ENCODE measurements around the gene FCRLA. TPM values are rescaled to one million over a fixed set of nuclear protein-coding genes. Genes with fewer than 3 reads are reported as not detected.

Gene FCRLA
- total RNA-seq, 1 donor from 2014 or later: not detected

DNA sequence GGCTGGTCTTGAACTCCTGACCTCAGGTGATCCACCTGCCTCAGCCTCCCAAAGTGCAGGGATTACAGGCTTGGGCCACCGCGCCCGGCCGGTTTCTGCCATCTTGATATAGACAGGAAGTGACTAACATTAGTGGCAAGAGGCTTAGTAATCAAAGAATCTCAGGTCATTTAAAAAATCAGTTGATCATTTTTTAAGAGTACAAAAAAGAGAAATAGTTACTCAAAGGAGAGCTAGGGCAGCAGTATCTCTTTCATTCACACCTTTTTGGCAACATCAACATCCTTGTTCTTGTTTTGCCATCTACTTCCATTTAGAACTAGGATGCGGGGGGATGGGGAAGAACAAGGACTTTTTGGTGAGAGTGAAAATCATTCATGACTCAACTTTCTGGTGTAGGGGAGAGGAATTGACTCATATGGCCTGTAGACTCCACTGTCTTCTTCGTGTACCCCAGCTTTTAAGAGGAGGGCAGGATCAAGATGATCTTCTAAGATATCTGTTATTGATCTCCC lies 23.1 kb downstream of the FCRLA start:
- DNase-seq (ENCODE audit: low spot score in 2 of 2): no peak
- no peak for FAIRE-seq

DNA sequence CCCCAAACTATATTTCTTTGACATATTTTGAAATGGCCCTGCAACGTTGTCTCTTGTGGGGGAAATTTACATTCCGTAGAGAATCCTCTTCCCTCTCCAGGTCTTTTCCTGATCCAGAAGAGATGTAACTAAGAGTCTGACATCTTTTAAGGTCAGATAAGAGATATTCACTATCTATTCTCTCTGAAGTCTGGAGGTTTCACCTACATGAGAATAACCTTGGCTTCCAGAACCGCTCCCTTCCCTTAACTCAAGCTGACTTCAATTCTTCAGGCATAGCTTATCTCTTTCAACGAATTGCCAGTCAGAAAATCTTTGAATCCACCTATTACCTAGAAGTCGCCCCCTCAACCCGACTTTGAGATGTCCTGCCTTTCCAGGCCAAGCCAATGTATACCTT lies 24.2 kb downstream of the FCRLA start:
- no peak for DNase-seq (ENCODE audit: low spot score in 2 of 2)
- FAIRE-seq: no peak

GRCh38 chr1:161731981-161732718 lies 25.1 kb downstream of the FCRLA start:
- DNase-seq (ENCODE audit: low spot score in 2 of 2) (no peak), FAIRE-seq (no peak)

DNA sequence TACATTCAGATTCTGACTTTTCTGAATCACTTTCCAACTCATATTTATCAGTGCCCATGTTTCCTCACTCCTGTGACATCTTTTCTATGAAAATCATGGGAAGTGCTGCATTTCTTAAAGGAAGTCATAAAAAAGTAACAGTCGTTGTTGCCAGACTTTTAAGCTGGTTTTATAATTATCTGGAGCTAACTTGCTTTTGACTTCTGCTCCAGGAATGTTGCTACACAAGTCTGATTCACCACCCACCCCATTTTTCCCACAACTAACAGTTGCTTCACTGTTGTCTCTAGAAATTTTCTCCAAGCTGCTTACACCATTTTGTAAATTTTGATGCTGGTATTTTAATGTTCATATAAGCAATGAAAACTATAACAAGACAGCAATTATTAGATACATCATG lies 26.5 kb downstream of the FCRLA start:
- no peak for FAIRE-seq
- DNase-seq (ENCODE audit: low spot score in 2 of 2): no peak

GRCh38 chr1:161735837-161736236 lies 28.8 kb downstream of the FCRLA start:
- FAIRE-seq: no peak
- DNase-seq (ENCODE audit: low spot score in 2 of 2): no peak

GRCh38 chr1:161736335-161736969 lies 29.4 kb downstream of the FCRLA start:
- no peak for FAIRE-seq
- no peak for DNase-seq (ENCODE audit: low spot score in 2 of 2)

GRCh38 chr1:161737625-161738024 lies 30.6 kb downstream of the FCRLA start:
- FAIRE-seq: no peak
- DNase-seq (ENCODE audit: low spot score in 2 of 2): no peak

DNA sequence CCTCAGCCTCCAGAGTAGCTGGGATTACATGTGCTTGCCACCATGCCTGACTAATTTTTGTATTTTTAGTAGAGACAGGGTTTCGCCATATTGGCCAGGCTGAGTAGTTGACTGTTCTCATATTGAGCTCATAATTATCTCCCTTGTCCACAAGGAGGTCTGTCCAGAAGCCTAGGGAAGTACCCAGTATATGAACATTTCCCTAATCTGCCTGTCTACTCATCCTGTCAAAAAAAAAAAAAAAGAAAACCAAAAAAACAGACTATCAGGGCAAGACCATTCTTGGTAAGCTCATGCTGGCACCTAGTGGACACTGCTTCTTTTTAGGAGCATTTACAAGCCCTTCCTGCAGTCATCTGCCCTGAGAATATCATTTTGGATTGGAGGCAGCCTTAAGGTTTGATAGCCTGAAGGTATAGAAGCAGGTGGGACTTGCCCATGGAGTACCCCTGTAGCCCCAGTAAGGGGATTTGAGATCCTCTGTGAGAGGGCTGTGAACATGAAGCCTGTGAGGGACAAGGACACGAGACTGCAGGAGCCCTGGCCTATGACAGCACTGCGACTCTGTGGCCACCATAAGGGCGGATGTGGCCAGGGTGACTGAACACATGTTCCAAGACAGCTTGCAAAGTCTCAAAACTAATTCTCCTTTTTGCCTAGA lies 31.7 kb downstream of the FCRLA start:
- DNase-seq (ENCODE audit: low spot score in 2 of 2): no peak
- FAIRE-seq: no peak

DNA sequence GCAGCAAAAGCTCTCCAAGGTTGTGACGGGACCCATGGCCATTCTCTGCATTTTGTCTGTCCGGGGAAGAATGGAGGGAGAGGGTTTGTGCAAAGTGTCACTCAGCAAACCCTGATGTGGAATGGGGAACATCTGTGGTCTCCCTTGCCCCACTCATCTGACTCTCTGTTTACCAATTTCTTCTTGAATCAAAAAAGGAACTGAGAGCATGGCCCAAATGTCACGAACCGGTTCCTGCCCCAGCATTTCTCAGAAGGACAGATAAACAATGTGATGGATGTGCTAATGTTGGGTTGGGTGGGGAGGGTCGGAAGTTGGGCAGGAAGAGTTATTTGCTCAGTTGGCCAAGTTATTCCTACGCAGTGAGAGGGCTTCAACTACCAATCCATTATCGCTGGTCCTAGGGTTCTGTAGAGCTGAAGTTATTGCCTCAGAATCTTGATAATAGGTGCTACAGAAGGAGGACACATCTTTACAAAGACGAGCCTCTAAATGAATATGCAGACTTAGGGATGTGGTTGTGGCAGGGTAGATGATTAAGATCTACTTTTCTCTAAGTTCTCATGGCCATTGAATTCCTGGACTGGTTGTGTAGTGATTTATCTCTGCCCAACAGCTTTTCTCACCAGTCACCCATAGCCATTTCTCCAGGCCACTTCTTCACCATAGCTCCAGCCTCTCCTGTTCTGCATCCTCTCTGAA lies 33.0 kb downstream of the FCRLA start:
- DNase-seq (ENCODE audit: low spot score in 2 of 2): no peak
- FAIRE-seq: no peak

DNA sequence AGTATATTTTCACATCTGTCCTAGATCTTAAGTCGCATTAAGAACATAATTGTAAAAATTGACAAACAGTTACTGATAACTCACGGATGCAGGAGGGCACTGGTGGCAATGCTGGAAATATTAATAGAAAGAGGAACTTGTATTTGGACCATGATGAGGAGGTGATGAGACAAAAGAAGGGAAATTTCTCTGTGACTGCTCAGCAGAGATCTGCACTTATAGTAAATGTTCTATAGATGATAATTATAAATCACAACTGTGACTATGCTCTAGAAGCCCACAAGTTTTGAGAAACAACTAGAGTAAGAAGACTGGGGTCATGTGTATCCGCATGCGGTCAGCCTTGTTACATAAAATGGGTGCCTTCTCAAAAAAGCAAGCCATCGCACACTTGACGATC lies 33.9 kb downstream of the FCRLA start:
- no peak for DNase-seq (ENCODE audit: low spot score in 2 of 2)
- FAIRE-seq: no peak

DNA sequence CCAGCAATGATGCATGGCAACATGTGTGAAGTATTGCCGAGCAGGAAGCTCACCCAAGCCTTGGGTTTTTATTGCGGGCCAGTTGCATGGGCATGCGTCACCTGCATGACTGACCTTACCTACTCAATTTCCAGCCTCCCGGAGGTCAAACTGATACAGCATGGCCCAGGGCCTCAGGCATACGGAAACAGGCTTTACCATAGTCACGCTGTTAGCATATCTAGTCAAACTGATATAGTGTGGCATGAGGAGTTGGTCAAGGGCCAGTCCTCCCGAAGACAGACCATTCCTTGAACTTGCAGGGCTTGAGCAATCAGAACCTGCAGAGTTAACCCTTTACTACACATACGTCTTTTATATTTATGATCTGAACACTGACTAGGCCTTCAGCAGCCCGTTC lies 36.2 kb downstream of the FCRLA start:
- no peak for FAIRE-seq
- no peak for DNase-seq (ENCODE audit: low spot score in 2 of 2)

DNA sequence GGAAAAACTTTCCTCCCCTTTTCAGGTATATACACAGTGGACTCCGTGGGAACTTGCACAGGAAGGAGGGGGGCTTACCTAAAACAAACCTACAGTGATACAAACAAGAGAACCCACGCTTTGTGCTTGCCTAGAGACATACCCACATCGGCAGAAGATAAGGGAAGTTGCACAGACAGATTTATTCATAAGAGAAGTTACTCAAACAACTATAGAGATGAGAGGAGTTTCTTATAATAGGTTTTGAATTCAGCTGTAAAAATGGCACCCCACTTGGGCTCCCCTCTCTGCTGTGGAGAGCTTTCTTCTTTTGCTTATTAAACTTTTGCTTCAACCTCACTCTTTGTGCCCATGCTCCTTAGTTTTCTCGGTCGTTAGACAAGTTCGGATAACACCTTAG lies 40.8 kb downstream of the FCRLA start:
- FAIRE-seq: no peak

GRCh38 chr1:161749509-161750407 lies 42.7 kb downstream of the FCRLA start, which contains the start of gene DUSP12:
Gene DUSP12 (plus strand): TSS chr1:161749786. CDS start chr1:161749802, 16 bp downstream.
- DNase-seq (ENCODE audit: low spot score in 2 of 2): peak; percentile 74 to 84

More for the DNA sequence above, 40.8 kb downstream of the FCRLA start:
- DNase-seq (ENCODE audit: low spot score in 2 of 2): no peak

GRCh38 chr1:161763522-161764098 lies 56.6 kb downstream of the FCRLA start:
- DNase-seq (ENCODE audit: low spot score in 2 of 2) (no peak), FAIRE-seq (no peak)

More at GRCh38 chr1:161749509-161750407, 42.7 kb downstream of the FCRLA start, which contains the start of gene DUSP12:
- FAIRE-seq: no peak

Small RNA genes within 50 kb of the gene (small RNA-seq; reads per million reads assigned to genes)
- gene RF00019 (not detected), gene RN7SL466P (not detected)

Other genes starting within 250 kb of the FCRLA start
- gene FCGR2A, start 201.8 kb upstream of the FCRLA start, total RNA-seq: 6.5 TPM
- gene HSPA6, start 182.7 kb upstream of the FCRLA start, total RNA-seq: 0.82 TPM
- 2.9 TPM for gene FCGR3A, start 157.4 kb upstream of the FCRLA start, total RNA-seq
- 0.82 TPM for gene FCGR3B, start 76.1 kb upstream of the FCRLA start, total RNA-seq
- 0.41 TPM for gene FCGR2B, start 44.1 kb upstream of the FCRLA start, total RNA-seq
- 1.2 TPM for gene FCRLB, start 14.3 kb downstream of the FCRLA start, total RNA-seq
- 58.7 TPM for gene DUSP12, start 42.6 kb downstream of the FCRLA start, total RNA-seq
- gene ATF6, start 59.1 kb downstream of the FCRLA start, total RNA-seq: 25.3 TPM

Data from frontal cortex (tissue), 4 donors.